Activated T-helper 1 cell treated with anti-CD3 and anti-CD28 coated beads, Interleukin-12 subunit alpha, Interleukin-12 subunit beta, Interleukin-2, Interleukin-4 antibody, amounts not matched to agents 30 ng/mL and 10 ng/mL and 1 ng/mL, durations not matched to agents 14 hours and 24 hours and 36 hours (primary cell): ENCODE results near the gene IFNG-AS1. TPM values are rescaled to one million over a fixed set of nuclear protein-coding genes. Genes with fewer than 3 reads are reported as not detected.
A peak's percentile ranks its signal among the peaks of the same experiment; 100 is the strongest.

Experiments used
- DNase-seq: peaks from one replicate; pipeline ENCODE4 v3.0.0; 2021; ENCODE audit warnings: low spot score
- H3K27ac Mint-ChIP-seq: one replicate; pipeline ENCODE4 v1.8.0; 2021; ENCODE audit warnings: mild to moderate bottlenecking, mixed read lengths
- H3K27me3 Mint-ChIP-seq: one replicate; pipeline ENCODE4 v1.8.0; 2022; ENCODE audit warnings: mild to moderate bottlenecking, moderate library complexity, mixed read lengths; ENCODE audit not compliant: insufficient read depth
- H3K36me3 Mint-ChIP-seq: one replicate; pipeline ENCODE4 v1.8.0; 2021; ENCODE audit warnings: low read depth, mixed read lengths
- H3K4me1 Mint-ChIP-seq: one replicate; pipeline ENCODE4 v1.8.0; 2021; ENCODE audit warnings: low read depth, mixed read lengths
- H3K4me3 Mint-ChIP-seq: one replicate; pipeline ENCODE4 v1.8.0; 2021; ENCODE audit warnings: mild to moderate bottlenecking, moderate library complexity, mixed read lengths
- H3K9me3 Mint-ChIP-seq: one replicate; pipeline ENCODE4 v1.8.0; 2021; ENCODE audit warnings: mixed read lengths
- intact Hi-C: fragments of 100-400 bp; cut with micrococcal nuclease; formaldehyde crosslinking; loops from one replicate; pipeline ENCODE4 v1.15.1; 2024
- total RNA-seq: library from RNA; stranded (reverse); gene quantifications from 2 replicates; pipeline ENCODE4 v1.2.3, GENCODE V29; 2022

Gene IFNG-AS1
- total RNA-seq, 1 donor from 2014 or later, result 0.41 TPM

GRCh38 chr12:68030248-68030647 lies 41.0 kb downstream of the IFNG-AS1 start:
- Mint-ChIP-seq H3K36me3 (peaks cover 29% of the 10 kb centered on the region), H3K27ac (no peak overlapping the region), H3K4me3 (no peak overlapping the region), H3K9me3 (peaks cover 15% of the 10 kb centered on the region), H3K4me1 (peaks cover 57% of the 10 kb centered on the region), H3K27me3 (no peaks in the 10 kb centered on the region)
- intact Hi-C loops, result no loop called here
- DNase-seq, result no peak

GRCh38 chr12:68031174-68031573 lies 41.9 kb downstream of the IFNG-AS1 start:
- DNase-seq, result no peak
- Mint-ChIP-seq H3K4me3 (no peak overlapping the region), H3K9me3 (peaks cover 22% of the 10 kb centered on the region), H3K36me3 (peaks cover 34% of the 10 kb centered on the region), H3K27me3 (no peaks in the 10 kb centered on the region), H3K4me1 (peaks cover 67% of the 10 kb centered on the region), H3K27ac (peak overlapping the region; percentile 52)
- intact Hi-C loops, result no loop called here

GRCh38 chr12:68031881-68032739 lies 42.9 kb downstream of the IFNG-AS1 start:
- intact Hi-C loops, result no loop called here
- Mint-ChIP-seq H3K27me3 (no peaks in the 10 kb centered on the region), H3K27ac (peak overlapping the region; percentile 52), H3K36me3 (peaks cover 34% of the 10 kb centered on the region), H3K4me1 (peaks cover 73% of the 10 kb centered on the region), H3K4me3 (peak overlapping the region; percentile 59), H3K9me3 (peaks cover 26% of the 10 kb centered on the region)
- DNase-seq, result no peak

GRCh38 chr12:68034567-68034966 lies 45.3 kb downstream of the IFNG-AS1 start:
- no peak overlapping the region for H3K27ac Mint-ChIP-seq
- H3K4me1 Mint-ChIP-seq, result peaks cover 77% of the 10 kb centered on the region
- no peak overlapping the region for H3K4me3 Mint-ChIP-seq
- peaks cover 22% of the 10 kb centered on the region for H3K36me3 Mint-ChIP-seq
- H3K9me3 Mint-ChIP-seq, result peaks cover 18% of the 10 kb centered on the region
- no peak for DNase-seq
- intact Hi-C loops, result loop anchor here (2.0 kb wide), 1 partner anchor 766 kb away; the partner anchor contains the start of gene CAND1
- H3K27me3 Mint-ChIP-seq, result no peaks in the 10 kb centered on the region

GRCh38 chr12:68036642-68037041 lies 47.4 kb downstream of the IFNG-AS1 start:
- H3K4me1 Mint-ChIP-seq, result peaks cover 86% of the 10 kb centered on the region
- DNase-seq, result peak; percentile 18
- intact Hi-C loops, result loop anchor here (1.0 to 5.0 kb wide), 7 partner anchors 18 to 232 kb away; no protein-coding TSS in a partner anchor

GRCh38 chr12:68037616-68038255 lies 48.5 kb downstream of the IFNG-AS1 start:
- H3K27ac Mint-ChIP-seq, result peak overlapping the region; percentile 92
- peaks cover 86% of the 10 kb centered on the region for H3K4me1 Mint-ChIP-seq
- H3K36me3 Mint-ChIP-seq, result peaks cover 23% of the 10 kb centered on the region
- no peaks in the 10 kb centered on the region for H3K27me3 Mint-ChIP-seq
- intact Hi-C loops, result loop anchor here (1.0 to 5.0 kb wide), 7 partner anchors 19 to 233 kb away; no protein-coding TSS in a partner anchor
- H3K9me3 Mint-ChIP-seq, result peaks cover 13% of the 10 kb centered on the region
- DNase-seq, result no peak
- H3K4me3 Mint-ChIP-seq, result peak overlapping the region; percentile 61

More at GRCh38 chr12:68036642-68037041, 47.4 kb downstream of the IFNG-AS1 start:
- no peaks in the 10 kb centered on the region for H3K27me3 Mint-ChIP-seq
- H3K27ac Mint-ChIP-seq, result peak overlapping the region; percentile 80
- peaks cover 13% of the 10 kb centered on the region for H3K9me3 Mint-ChIP-seq
- peak overlapping the region; percentile 0 for H3K4me3 Mint-ChIP-seq
- peaks cover 22% of the 10 kb centered on the region for H3K36me3 Mint-ChIP-seq

GRCh38 chr12:68038650-68039049 lies 49.4 kb downstream of the IFNG-AS1 start:
- no peaks in the 10 kb centered on the region for H3K27me3 Mint-ChIP-seq
- no peak overlapping the region for H3K4me3 Mint-ChIP-seq
- intact Hi-C loops, result loop anchor here (5.0 kb wide), 1 partner anchor 96 kb away; no protein-coding TSS in a partner anchor
- peak overlapping the region; percentile 92 for H3K27ac Mint-ChIP-seq
- H3K9me3 Mint-ChIP-seq, result peaks cover 13% of the 10 kb centered on the region
- peaks cover 23% of the 10 kb centered on the region for H3K36me3 Mint-ChIP-seq
- H3K4me1 Mint-ChIP-seq, result peaks cover 83% of the 10 kb centered on the region
- DNase-seq, result no peak

- H3K4me1 Mint-ChIP-seq, result peaks cover 65% of the 10 kb centered on the region
Observed at GRCh38 chr12:68040450-68041075, 51.3 kb downstream of the IFNG-AS1 start.

GRCh38 chr12:68042212-68042699 lies 53.0 kb downstream of the IFNG-AS1 start:
- Mint-ChIP-seq H3K36me3 (peaks cover 19% of the 10 kb centered on the region), H3K4me1 (peaks cover 52% of the 10 kb centered on the region), H3K4me3 (peak overlapping the region; percentile 0), H3K27me3 (no peaks in the 10 kb centered on the region), H3K9me3 (peaks cover 15% of the 10 kb centered on the region), H3K27ac (peak overlapping the region; percentile 83)
- intact Hi-C loops, result loop anchor here (1.0 to 5.0 kb wide), 8 partner anchors 23 to 765 kb away; partner anchors contain the start of gene MDM2
- no peak for DNase-seq

More at GRCh38 chr12:68040450-68041075, 51.3 kb downstream of the IFNG-AS1 start:
- Mint-ChIP-seq H3K36me3 (peaks cover 15% of the 10 kb centered on the region), H3K27me3 (no peaks in the 10 kb centered on the region), H3K27ac (peak overlapping the region; percentile 83), H3K4me3 (peak overlapping the region; percentile 13), H3K9me3 (peaks cover 10% of the 10 kb centered on the region)
- intact Hi-C loops, result loop anchor here (1.0 to 5.0 kb wide), 12 partner anchors 39 to 767 kb away; partner anchors contain the start of gene MDM2
- peak; percentile 56 for DNase-seq

- Mint-ChIP-seq H3K27ac (peak overlapping the region; percentile 50), H3K4me3 (no peak overlapping the region), H3K36me3 (peaks cover 19% of the 10 kb centered on the region), H3K9me3 (peaks cover 15% of the 10 kb centered on the region), H3K4me1 (peaks cover 40% of the 10 kb centered on the region), H3K27me3 (no peaks in the 10 kb centered on the region)
- DNase-seq, result no peak
- intact Hi-C loops, result loop anchor here (2.0 to 5.0 kb wide), 7 partner anchors 21 to 764 kb away; partner anchors contain the start of gene MDM2
Observed at GRCh38 chr12:68043435-68043834, 54.2 kb downstream of the IFNG-AS1 start.

- DNase-seq, result no peak
- H3K4me3 Mint-ChIP-seq, result no peak overlapping the region
- H3K27ac Mint-ChIP-seq, result no peak overlapping the region
- no peaks in the 10 kb centered on the region for H3K4me1 Mint-ChIP-seq
- no peaks in the 10 kb centered on the region for H3K27me3 Mint-ChIP-seq
- H3K9me3 Mint-ChIP-seq, result peaks cover 19% of the 10 kb centered on the region
- intact Hi-C loops, result no loop called here
- peaks cover 15% of the 10 kb centered on the region for H3K36me3 Mint-ChIP-seq
Observed at GRCh38 chr12:68048648-68049297, 59.5 kb downstream of the IFNG-AS1 start.

- Mint-ChIP-seq H3K4me3 (no peak overlapping the region), H3K4me1 (no peaks in the 10 kb centered on the region), H3K27ac (no peak overlapping the region), H3K27me3 (no peaks in the 10 kb centered on the region), H3K36me3 (peaks cover 21% of the 10 kb centered on the region), H3K9me3 (peaks cover 46% of the 10 kb centered on the region)
- intact Hi-C loops, result no loop called here
- no peak for DNase-seq
Observed at GRCh38 chr12:68056300-68056699, 67.1 kb downstream of the IFNG-AS1 start.
